GM12891 (cell line): ENCODE measurements around the gene CHRDL2.

Experiments used
- DNase-seq: peaks from one replicate; pipeline ENCODE4 v3.0.0; 2011; ENCODE audit warnings: low spot score; ENCODE audit not compliant: insufficient read length
- FAIRE-seq: peaks from 2 replicates; lab custom pipeline; 2011; peaks lifted over from hg19 to GRCh38; lab: Jason Lieb, UNC
- PAX5 ChIP-seq: IDR thresholded peaks from 2 replicates; pipeline ENCODE4 v1.6.1; 2011; ENCODE audit warnings: low read length, moderate library complexity, mild to moderate bottlenecking; ENCODE audit not compliant: insufficient read depth, severe bottlenecking
- POLR2A ChIP-seq: IDR thresholded peaks from 2 replicates; pipeline ENCODE4 v1.6.1; 2011; ENCODE audit warnings: low read depth, low read length, control low read depth
- POLR2AphosphoS5 ChIP-seq: IDR thresholded peaks from 2 replicates; pipeline ENCODE4 v1.6.1; 2011; ENCODE audit warnings: low read depth, low read length, control low read depth
- POU2F2 ChIP-seq: IDR thresholded peaks from 2 replicates; pipeline ENCODE4 v1.6.1; 2011; ENCODE audit warnings: low read depth, mild to moderate bottlenecking, control low read depth, low read length, moderate library complexity
- SPI1 ChIP-seq: IDR thresholded peaks from 2 replicates; pipeline ENCODE4 v1.6.1; 2011; ENCODE audit warnings: low read depth, low read length, control low read depth
- TAF1 ChIP-seq: IDR thresholded peaks from 2 replicates; pipeline ENCODE4 v1.6.1; 2011; ENCODE audit warnings: low read depth, low read length, control low read depth

Gene CHRDL2

DNA sequence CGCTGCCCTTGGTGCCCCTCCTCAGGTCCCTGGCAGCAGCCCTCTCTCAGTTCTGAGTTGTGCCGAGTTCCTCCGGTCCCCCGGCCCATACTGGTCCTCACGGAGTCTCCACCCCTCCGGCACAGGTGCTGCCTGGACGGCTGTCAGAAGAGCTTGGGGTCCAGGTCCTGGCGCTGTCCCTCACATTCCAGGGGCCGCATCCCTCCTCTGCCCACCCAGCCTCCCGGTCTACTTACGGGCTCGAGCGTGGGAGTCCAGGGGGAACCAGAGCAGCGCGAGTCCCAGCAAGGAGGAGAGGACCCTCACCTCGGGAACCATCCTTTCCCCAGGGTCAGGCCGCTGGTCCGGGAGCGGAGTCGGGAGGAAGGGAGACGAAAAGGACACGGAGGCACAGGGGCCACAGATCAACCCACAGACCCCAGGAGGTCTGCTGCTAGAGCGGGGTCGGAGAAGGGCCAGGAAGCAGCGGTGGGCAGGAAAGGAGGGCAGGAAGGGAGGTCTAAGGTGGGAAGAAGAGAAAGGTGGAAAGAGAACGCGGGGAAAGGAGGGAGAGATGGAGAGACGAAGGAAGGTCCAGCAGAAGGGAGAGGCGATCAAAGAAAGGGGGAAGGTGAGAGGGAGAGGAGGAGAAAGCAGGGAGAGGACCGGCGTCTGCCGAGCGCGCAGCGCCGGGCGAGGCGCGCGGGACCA is 510 bp downstream of the CHRDL2 start:
- DNase-seq = no peak
- no peak for FAIRE-seq
- no peak for TF ChIP-seq SPI1
- TF ChIP-seq POU2F2 = no peak
- no peak for TF ChIP-seq POLR2A
- no peak for TF ChIP-seq TAF1
- no peak for TF ChIP-seq PAX5

DNA sequence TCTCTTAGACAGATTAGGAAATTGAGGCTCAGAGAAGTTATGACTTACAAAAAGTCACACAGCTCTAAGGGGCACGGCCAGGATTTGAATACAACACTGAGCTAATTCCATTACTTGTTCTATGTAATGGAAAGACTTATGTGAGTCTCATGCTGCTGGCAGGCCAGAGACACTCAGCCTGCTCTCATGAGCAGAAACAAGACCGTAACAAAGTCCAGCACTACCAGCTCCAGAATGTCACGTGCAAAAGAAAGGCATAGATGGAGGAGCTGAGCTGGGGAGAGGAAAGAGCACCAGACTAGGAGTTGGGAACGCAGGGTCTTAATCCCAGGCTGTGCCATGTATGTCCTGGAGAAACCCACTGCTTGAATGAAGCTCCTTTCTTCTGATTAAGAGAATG is 1.8 kb downstream of the CHRDL2 start:
- no peak for DNase-seq
- FAIRE-seq = no peak
- no peak for TF ChIP-seq PAX5
- no peak for TF ChIP-seq TAF1
- TF ChIP-seq SPI1 = no peak
- TF ChIP-seq POU2F2 = no peak
- no peak for TF ChIP-seq POLR2A
- TF ChIP-seq POLR2AphosphoS5 = no peak

DNA sequence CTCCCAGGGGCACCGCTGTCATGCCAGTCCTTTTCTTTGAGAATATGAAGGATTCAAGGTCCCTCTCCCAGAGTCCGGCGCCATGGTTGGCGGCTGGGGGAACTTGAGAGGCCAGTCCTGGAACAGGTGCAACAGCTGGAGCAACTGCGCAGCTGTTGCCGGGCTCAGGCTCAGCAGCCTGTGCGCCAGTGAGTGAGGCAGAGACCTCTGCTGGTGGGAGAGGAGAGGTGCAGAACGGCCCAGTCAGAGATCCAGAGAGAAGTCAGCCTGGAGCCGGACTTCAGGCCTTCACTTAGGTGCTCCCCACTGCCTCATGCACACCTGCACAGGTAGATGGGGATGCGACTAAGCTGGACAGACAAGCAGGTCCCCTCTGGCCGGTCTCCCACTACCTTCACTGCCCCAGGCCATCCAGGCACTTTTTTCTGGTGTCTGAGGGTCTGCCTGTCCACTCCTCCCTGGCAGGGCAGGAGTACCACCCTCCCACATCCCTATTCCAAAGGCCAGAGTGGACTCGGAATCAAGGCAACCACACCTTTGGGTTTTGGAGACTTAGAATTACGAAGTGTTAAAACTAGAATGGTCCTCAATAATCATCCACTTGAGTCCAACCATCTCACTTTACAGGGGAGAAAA is 4.6 kb downstream of the CHRDL2 start:
- TF ChIP-seq POLR2A (no peak), POU2F2 (no peak)
- peak; percentile 88 for FAIRE-seq
- peak; percentile 73 for DNase-seq

DNA sequence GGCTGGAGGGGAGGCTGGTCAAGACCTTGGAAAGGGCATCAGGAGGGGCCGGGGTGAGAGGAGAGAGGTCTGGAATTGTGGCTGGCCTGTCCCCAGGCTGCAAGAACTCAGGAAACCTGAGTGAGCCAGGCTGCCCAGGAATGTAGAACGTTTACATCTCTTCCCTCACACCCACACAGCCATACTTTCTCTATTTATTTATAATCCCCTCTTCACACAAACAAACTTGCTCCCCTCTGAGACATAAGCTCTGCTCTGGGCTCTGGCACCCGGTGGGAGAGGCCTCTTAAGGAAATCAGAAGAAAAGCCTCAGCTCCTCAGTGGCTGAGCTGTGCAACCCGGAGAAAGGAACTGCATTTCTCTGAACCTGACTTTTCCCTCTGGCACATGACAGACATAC is 5.5 kb downstream of the CHRDL2 start:
- no peak for FAIRE-seq
- TF ChIP-seq POLR2AphosphoS5 (no peak), POLR2A (no peak), POU2F2 (no peak), TAF1 (no peak), SPI1 (no peak), PAX5 (no peak)

GRCh38 chr11:74723511-74723910 is 7.7 kb downstream of the CHRDL2 start:
- DNase-seq (no peak), FAIRE-seq (no peak)
- TF ChIP-seq PAX5 (no peak), POU2F2 (no peak), TAF1 (no peak), SPI1 (no peak), POLR2A (no peak), POLR2AphosphoS5 (no peak)

More for the DNA sequence above, 5.5 kb downstream of the CHRDL2 start:
- DNase-seq = no peak

- FAIRE-seq (no peak), DNase-seq (no peak)
- no peak for TF ChIP-seq PAX5
- no peak for TF ChIP-seq POLR2A
- no peak for TF ChIP-seq TAF1
- TF ChIP-seq POLR2AphosphoS5 = no peak
Observed at GRCh38 chr11:74721479-74721835, 9.8 kb downstream of the CHRDL2 start.

- no peak for DNase-seq
- no peak for TF ChIP-seq PAX5
- TF ChIP-seq POLR2AphosphoS5 = no peak
- no peak for TF ChIP-seq POU2F2
- no peak for TF ChIP-seq SPI1
- TF ChIP-seq TAF1 = no peak
- no peak for TF ChIP-seq POLR2A
- FAIRE-seq = no peak
Observed at GRCh38 chr11:74720596-74721478, 10.4 kb downstream of the CHRDL2 start.

GRCh38 chr11:74719011-74719410 is 12.2 kb downstream of the CHRDL2 start:
- TF ChIP-seq TAF1 (no peak), POLR2AphosphoS5 (no peak)
- DNase-seq (no peak), FAIRE-seq (no peak)

GRCh38 chr11:74717221-74717969 is 13.8 kb downstream of the CHRDL2 start:
- DNase-seq (no peak), FAIRE-seq (no peak)
- TF ChIP-seq POLR2A = no peak
- TF ChIP-seq POLR2AphosphoS5 = no peak
- no peak for TF ChIP-seq POU2F2
- no peak for TF ChIP-seq SPI1
- TF ChIP-seq TAF1 = no peak
- TF ChIP-seq PAX5 = no peak

GRCh38 chr11:74714904-74715303 is 16.3 kb downstream of the CHRDL2 start:
- no peak for DNase-seq
- TF ChIP-seq POLR2AphosphoS5 (no peak), SPI1 (no peak), POU2F2 (no peak), POLR2A (no peak), PAX5 (no peak), TAF1 (no peak)
- FAIRE-seq = no peak
